ENCODE data around the gene LGR6. TPM values are rescaled to one million over a fixed set of nuclear protein-coding genes. Genes with fewer than 3 reads are reported as not detected.

Gene LGR6
- total RNA-seq, 1 experiment from 2014 or later, result 1.0 TPM

GRCh38 chr1:202148391-202148790 is 45.2 kb upstream of the LGR6 start:
- DNase-seq, result no peak
- Histone ChIP-seq H3K27ac (ENCODE audit: insufficient read length, low read depth, low read length) (no peak overlapping the region), H4K91ac (ENCODE audit: insufficient read length, low read depth, low read length) (no peak overlapping the region), H3K23me2 (ENCODE audit: insufficient read length, low read depth, low read length, poor library complexity, severe bottlenecking) (peaks cover 11% of the 10 kb centered on the region), H3K9me3 (ENCODE audit: control insufficient read depth, low read depth, low read length) (no peaks in the 10 kb centered on the region), H3K4ac (ENCODE audit: low read depth, low read length) (no peak overlapping the region), H3T11ph (ENCODE audit: low read length) (no peak overlapping the region), H3K79me1 (ENCODE audit: insufficient read depth, low read depth, low read length, poor library complexity, severe bottlenecking) (no peaks in the 10 kb centered on the region), H3K14ac (ENCODE audit: insufficient read depth, low read length) (no peak overlapping the region; the same call in 1 of the 2 replicates), H3K18ac (ENCODE audit: insufficient read length, low read depth, low read length) (no peak overlapping the region), H2AFZ (ENCODE audit: low read length) (no peak overlapping the region), H3K4me1 (ENCODE audit: insufficient read depth, low read length) (peaks cover 3% of the 10 kb centered on the region; the same call in 1 of the 2 replicates), H2BK15ac (ENCODE audit: low read depth, low read length) (no peak overlapping the region), H3K4me2 (ENCODE audit: insufficient read depth, insufficient read length, low read length) (no peak overlapping the region), H2AK5ac (ENCODE audit: insufficient read length, low read length) (no peak overlapping the region), H3K23ac (ENCODE audit: insufficient read length, low read depth, low read length) (no peak overlapping the region), H4K20me1 (ENCODE audit: control insufficient read depth, insufficient read depth, insufficient read length) (no peaks in the 10 kb centered on the region), H3K9ac (ENCODE audit: extremely low read depth, insufficient read length, low read length) (no peak overlapping the region), H4K5ac (ENCODE audit: insufficient read length, low read depth, low read length) (no peak overlapping the region), H3K27me3 (ENCODE audit: insufficient read depth, low read length) (no peaks in the 10 kb centered on the region; the same call in 1 of the 2 replicates), H2BK12ac (ENCODE audit: insufficient read length, low read depth, low read length) (no peak overlapping the region), H2BK5ac (ENCODE audit: insufficient read length, low read length) (no peak overlapping the region), H3K79me2 (ENCODE audit: insufficient read depth, low read length) (peaks cover 1% of the 10 kb centered on the region; the same call in 1 of the 2 replicates), H4K8ac (replicated peaks; ENCODE audit: insufficient read length, low read depth, low read length) (no peak overlapping the region), H2BK20ac (ENCODE audit: low read depth, low read length, poor library complexity, severe bottlenecking) (no peak overlapping the region), H3K56ac (ENCODE audit: insufficient read length, low read depth, low read length) (no peak overlapping the region), H2BK120ac (ENCODE audit: low read depth, low read length, poor library complexity, severe bottlenecking) (no peak overlapping the region)
- TF ChIP-seq CTCF (conservative IDR thresholded peaks at IDR 0.05), result no peak
- Mint-ChIP-seq H3K4me1 (peaks cover 10 to 22% of the 10 kb centered on the region in 2 experiments), H3K4me3 (no peak overlapping the region), H3K36me3 (ENCODE audit: insufficient read depth in 1 of 3, low read depth in 3 of 3) (no peaks in the 10 kb centered on the region), H3K27me3 (ENCODE audit: low read depth) (peaks cover 13% of the 10 kb centered on the region), H3K9me3 (no peaks in the 10 kb centered on the region), H3K27ac (no peak overlapping the region)
- no CpG with 5 or more reads among the region's 4 CpGs for WGBS (ENCODE audit: extremely low coverage, insufficient read length, low lambda C conversion rate)

All from H9 (cell line).